Retinal pigment epithelial cell (primary cell): ENCODE data around the gene AKAP6.

ENCODE experiments used
- DNase-seq: peaks from one replicate; pipeline ENCODE4 v3.0.0-alpha.2; 2010; ENCODE audit warnings: low read depth
- H3K4me3 ChIP-seq: 2 replicates; pipeline ENCODE4 v1.5.1; 2011; ENCODE audit warnings: mild to moderate bottlenecking, low read length, control low read depth, moderate library complexity
- TF ChIP-seq, protein P1 (sequence below): conservative IDR thresholded peaks from 2 replicates; pipeline ENCODE4 v1.5.1; 2011; ENCODE audit warnings: low read depth, low read length, control low read depth, inconsistent platforms

AKAP6 gene

DNA sequence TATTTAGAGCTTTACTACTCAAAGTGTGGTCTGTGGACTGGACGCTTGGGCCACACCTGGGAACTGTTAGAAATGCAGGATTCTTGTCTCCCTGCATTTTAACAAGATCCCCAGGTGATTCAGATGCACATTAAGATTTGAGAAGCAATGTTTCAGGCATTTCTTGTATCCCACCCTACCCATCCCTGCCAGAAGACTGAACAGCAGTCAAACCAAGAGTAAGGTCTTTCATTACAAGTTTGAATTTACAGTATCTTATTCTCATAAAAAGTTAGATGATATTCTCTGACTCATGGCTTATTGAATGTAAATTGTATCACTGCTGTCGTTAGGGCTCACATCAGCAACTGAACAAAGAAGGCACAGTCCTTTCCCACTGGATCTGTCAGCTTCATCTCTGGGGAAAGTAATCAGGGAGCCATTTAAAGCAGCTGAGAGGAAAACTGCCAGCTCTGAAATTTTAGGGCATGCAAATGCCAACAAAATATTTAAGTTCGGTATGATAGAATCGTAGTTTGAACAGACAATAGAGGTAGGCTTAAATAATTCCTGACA lies 141.1 kb downstream of the AKAP6 start:
- TF ChIP-seq, protein P1, sequence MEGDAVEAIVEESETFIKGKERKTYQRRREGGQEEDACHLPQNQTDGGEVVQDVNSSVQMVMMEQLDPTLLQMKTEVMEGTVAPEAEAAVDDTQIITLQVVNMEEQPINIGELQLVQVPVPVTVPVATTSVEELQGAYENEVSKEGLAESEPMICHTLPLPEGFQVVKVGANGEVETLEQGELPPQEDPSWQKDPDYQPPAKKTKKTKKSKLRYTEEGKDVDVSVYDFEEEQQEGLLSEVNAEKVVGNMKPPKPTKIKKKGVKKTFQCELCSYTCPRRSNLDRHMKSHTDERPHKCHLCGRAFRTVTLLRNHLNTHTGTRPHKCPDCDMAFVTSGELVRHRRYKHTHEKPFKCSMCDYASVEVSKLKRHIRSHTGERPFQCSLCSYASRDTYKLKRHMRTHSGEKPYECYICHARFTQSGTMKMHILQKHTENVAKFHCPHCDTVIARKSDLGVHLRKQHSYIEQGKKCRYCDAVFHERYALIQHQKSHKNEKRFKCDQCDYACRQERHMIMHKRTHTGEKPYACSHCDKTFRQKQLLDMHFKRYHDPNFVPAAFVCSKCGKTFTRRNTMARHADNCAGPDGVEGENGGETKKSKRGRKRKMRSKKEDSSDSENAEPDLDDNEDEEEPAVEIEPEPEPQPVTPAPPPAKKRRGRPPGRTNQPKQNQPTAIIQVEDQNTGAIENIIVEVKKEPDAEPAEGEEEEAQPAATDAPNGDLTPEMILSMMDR = no peak
- peak; percentile 69 for DNase-seq

DNA sequence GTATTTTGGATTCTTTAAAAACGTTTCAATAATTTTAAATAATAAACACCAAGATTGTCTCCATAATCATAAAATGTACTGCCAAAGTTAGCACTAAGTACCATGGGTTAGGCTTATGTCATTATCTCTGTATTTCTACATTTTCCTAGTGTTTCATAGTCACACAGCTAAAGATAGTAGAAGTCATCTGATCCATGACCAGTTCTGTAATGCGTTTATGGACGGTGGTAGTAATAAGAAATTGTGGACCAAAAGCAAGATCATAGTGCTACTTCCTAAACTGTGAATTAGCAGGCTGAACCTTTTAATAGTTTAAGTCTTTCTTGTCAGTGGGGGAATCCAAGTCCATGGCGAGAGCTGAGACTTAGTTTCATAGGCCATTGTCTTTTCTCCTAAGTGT lies 142.1 kb downstream of the AKAP6 start:
- TF ChIP-seq, protein P1 = no peak
- H3K4me3 ChIP-seq = no peak overlapping the region
- no peak for DNase-seq

More for the DNA sequence above, 141.1 kb downstream of the AKAP6 start:
- no peak overlapping the region for H3K4me3 ChIP-seq

DNA sequence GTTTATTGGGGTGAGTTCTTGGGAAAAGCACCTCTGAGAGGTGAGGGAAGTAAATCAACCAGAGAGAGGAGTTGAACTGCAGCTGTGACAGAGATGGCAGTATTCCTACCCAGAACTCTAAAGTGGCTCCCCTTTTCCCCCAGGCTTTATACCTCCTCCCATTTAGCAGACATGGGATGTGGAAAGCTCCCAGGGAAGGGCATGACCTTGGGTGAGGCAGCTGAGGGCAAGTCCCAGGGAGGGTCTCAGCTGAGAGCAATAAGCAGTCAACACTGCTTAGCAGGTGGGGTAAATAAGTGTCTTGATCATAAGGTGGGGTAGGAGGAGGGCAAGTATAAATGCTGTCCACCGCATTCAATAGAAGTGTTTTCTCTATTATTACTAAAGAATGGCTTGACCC lies 143.0 kb downstream of the AKAP6 start:
- H3K4me3 ChIP-seq = no peak overlapping the region
- no peak for DNase-seq
- TF ChIP-seq, protein P1 = no peak

DNA sequence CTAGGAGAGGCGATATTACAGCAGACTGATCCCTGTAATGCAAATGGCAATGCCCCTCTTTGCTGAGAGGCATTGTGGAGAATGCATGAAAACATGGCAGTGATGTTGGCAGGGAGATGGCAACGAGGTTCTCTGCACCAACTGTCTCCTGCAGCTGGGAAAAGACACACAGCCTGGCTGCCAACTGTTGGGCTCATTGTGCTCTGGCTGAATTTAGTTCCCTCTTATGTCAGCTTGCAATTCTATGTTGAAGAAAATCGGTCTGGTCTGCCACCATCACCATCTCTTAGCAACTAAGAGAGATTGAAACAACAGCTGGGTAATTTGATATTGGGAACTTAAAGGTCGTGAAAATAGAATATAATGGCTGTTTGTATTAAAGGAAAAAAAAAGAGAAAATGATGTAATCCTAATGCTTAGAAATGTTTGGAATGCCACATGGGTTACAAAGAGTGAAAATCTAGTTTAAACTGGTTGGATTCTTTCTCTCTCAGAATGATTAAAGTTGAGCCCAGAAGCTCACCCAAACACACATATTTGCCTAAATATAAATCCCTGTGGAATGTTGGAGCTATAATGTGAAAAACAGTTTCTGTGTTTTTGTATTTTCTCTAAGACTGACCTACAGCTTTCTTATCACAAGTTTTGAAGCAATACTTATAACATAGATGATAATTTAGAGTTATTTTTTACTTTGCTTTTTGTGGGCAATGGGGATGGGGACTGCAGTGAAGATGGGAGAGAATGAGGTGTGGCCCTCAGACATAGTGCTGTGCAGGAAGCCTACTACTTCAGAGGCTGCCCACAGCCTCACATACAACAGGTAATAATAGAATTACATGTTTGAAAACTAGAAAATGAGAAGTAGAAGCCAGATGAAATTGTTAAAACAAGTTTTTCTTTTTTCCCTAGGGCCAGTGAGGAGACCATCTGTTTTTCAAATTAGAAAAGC lies 143.7 kb downstream of the AKAP6 start:
- peak; percentile 90 for DNase-seq
- TF ChIP-seq, protein P1 = no peak
- peak overlapping the region; percentile 5 for H3K4me3 ChIP-seq

DNA sequence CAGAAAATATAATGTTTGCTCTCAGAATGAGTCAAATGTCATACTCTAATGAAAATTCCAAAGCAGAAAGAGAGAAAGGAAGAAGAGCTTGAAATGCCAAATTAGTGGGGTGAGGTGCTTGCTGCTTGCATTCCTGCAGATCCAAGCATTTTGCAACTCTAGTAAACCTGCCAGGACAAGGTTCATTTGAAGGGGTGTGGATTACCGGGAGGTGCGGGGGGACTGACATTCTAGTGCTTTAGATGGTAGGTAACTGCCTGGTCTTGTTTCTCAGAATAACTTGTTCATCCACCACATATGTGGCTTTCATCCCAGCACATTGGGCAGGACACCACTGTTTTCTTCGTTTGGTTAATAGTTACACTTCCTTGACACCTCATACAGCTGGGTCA lies 144.4 kb downstream of the AKAP6 start:
- H3K4me3 ChIP-seq = no peak overlapping the region
- peak; percentile 75 for DNase-seq

DNA sequence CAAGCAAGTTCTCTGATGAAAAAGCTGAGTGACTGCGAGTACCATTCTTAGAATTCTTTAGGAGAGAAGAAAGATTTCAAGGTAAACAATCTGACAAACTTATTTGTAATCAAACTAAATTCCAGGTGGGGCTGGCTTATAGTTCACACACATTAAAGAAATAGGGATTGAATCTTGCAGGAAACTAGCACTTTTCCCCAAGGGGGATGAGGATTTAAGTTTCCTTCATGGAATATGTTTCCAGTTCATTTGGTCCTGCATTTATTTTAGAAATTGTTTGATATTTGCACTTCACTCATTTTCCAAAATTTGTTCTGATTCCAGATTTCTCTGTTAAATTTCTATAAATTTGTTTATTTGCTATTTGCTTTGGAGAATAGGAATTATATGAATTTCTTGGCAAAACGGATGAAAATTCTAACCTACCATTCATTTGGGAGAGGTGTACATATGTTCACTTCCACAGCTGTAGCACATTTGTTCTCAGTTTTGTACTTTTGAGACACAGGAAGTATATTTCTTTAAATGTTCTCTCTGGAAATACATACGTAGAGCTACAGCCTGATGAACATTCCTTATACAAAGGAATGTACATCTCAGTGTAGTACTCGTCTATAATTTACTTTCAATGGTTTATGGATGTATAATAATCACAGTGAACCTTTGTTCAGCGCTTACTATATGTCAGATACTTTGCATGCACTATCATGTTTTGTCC lies 145.5 kb downstream of the AKAP6 start:
- TF ChIP-seq, protein P1 = no peak
- H3K4me3 ChIP-seq = no peak overlapping the region
- DNase-seq = no peak

More for the DNA sequence above, 144.4 kb downstream of the AKAP6 start:
- TF ChIP-seq, protein P1 = no peak
